Smooth muscle cell (in vitro differentiated cells): ENCODE measurements around the gene HSP90AB1. TPM values are rescaled to one million over a fixed set of nuclear protein-coding genes. Genes with fewer than 3 reads are reported as not detected.

Experiments used
- DNase-seq: peaks from one replicate; lab custom pipeline; 2025; ENCODE audit not compliant: unreplicated experiment; lab: John Stamatoyannopoulos, UW
- H2AFZ ChIP-seq: fragments of 200-600 bp; sonication (generic); 2 replicates; pipeline ENCODE4 v1.6.0; 2016; ENCODE audit warnings: antibody characterized with exemption, low read depth, mild to moderate bottlenecking
- H3F3A ChIP-seq: fragments of 200-600 bp; sonication (generic); 2 replicates; pipeline ENCODE4 v1.6.0; 2017; ENCODE audit warnings: antibody characterized with exemption, low read depth
- H3K27ac ChIP-seq: fragments of 200-600 bp; sonication (generic); 2 replicates; pipeline ENCODE4 v1.5.1; 2016; ENCODE audit warnings: low read depth, mild to moderate bottlenecking
- H3K27me3 ChIP-seq: fragments of 200-600 bp; sonication (generic); 2 replicates; pipeline ENCODE4 v1.6.1; 2016; ENCODE audit warnings: low read depth, mild to moderate bottlenecking
- H3K36me3 ChIP-seq: fragments of 200-600 bp; sonication (generic); 2 replicates; pipeline ENCODE4 v1.5.1; 2016; ENCODE audit warnings: low read depth
- H3K4me1 ChIP-seq: fragments of 200-600 bp; sonication (generic); 2 replicates; pipeline ENCODE4 v1.5.1; 2016; ENCODE audit warnings: low read depth
- H3K4me2 ChIP-seq: fragments of 200-600 bp; sonication (generic); 2 replicates; pipeline ENCODE4 v1.6.0; 2016; ENCODE audit warnings: mild to moderate bottlenecking
- H3K4me3 ChIP-seq: fragments of 200-600 bp; sonication (generic); 2 replicates; pipeline ENCODE4 v1.5.1; 2016; ENCODE audit warnings: mild to moderate bottlenecking
- H3K79me2 ChIP-seq: fragments of 200-600 bp; sonication (generic); 2 replicates; pipeline ENCODE4 v1.6.0; 2016; ENCODE audit warnings: low read depth, mild to moderate bottlenecking
- H3K9ac ChIP-seq: fragments of 200-600 bp; sonication (generic); 2 replicates; pipeline ENCODE4 v1.6.0; 2016; ENCODE audit warnings: low read depth
- H3K9me3 ChIP-seq: fragments of 200-600 bp; sonication (generic); replicated peaks from 2 replicates; pipeline ENCODE4 v1.5.1; 2016; ENCODE audit warnings: low read depth
- H4K20me1 ChIP-seq: fragments of 200-600 bp; sonication (generic); 2 replicates; pipeline ENCODE4 v1.6.0; 2016; ENCODE audit warnings: low read depth
- CTCF ChIP-seq: fragments of 200-600 bp; sonication (generic); IDR thresholded peaks from 2 replicates; pipeline ENCODE4 v1.5.1; 2017; ENCODE audit warnings: borderline replicate concordance, mild to moderate bottlenecking, antibody characterized with exemption; ENCODE audit not compliant: insufficient read depth, poor library complexity, severe bottlenecking
- WGBS: methylation state at CpG from one replicate; pipeline ENCODE4 v1.1.7; 2016; ENCODE audit warnings: low lambda C conversion rate; 5-methylcytosine and 5-hydroxymethylcytosine counted together
- polyA plus RNA-seq: library from polyadenylated mRNA; unstranded; fragments of >200 nt; fragmentation: Nextera tagmentation; extraction: Ambion mirVana; gene quantifications from 2 replicates; pipeline ENCODE4 v1.2.1, GENCODE V29; 2016
- total RNA-seq: library from RNA; depleted of rRNA; stranded (reverse); fragments of >200 nt; gene quantifications from 2 replicates; pipeline ENCODE4 v1.2.3, GENCODE V29; 2014

HSP90AB1 gene
- total and polyA plus RNA-seq, 2 experiments from 2014 or later, result 408 to 736 TPM

GRCh38 chr6:44214307-44214706 lies 32.6 kb upstream of the HSP90AB1 start:
- no peak for DNase-seq
- H3K9ac ChIP-seq, result no peak overlapping the region
- no peak overlapping the region for H2AFZ ChIP-seq
- 94% methylated on average over 6 of the region's 6 CpGs for WGBS
- no peaks in the 10 kb centered on the region for H4K20me1 ChIP-seq
- H3K79me2 ChIP-seq, result no peaks in the 10 kb centered on the region
- no peak overlapping the region for H3K27ac ChIP-seq
- no peak for TF ChIP-seq CTCF
- no peak overlapping the region for H3K4me2 ChIP-seq
- H3K9me3 ChIP-seq, result no peaks in the 10 kb centered on the region
- no peaks in the 10 kb centered on the region for H3K27me3 ChIP-seq
- no peaks in the 10 kb centered on the region for H3K36me3 ChIP-seq
- no peak overlapping the region for H3K4me3 ChIP-seq
- peaks cover 27% of the 10 kb centered on the region for H3K4me1 ChIP-seq
- H3F3A ChIP-seq, result peaks cover 3% of the 10 kb centered on the region

DNA sequence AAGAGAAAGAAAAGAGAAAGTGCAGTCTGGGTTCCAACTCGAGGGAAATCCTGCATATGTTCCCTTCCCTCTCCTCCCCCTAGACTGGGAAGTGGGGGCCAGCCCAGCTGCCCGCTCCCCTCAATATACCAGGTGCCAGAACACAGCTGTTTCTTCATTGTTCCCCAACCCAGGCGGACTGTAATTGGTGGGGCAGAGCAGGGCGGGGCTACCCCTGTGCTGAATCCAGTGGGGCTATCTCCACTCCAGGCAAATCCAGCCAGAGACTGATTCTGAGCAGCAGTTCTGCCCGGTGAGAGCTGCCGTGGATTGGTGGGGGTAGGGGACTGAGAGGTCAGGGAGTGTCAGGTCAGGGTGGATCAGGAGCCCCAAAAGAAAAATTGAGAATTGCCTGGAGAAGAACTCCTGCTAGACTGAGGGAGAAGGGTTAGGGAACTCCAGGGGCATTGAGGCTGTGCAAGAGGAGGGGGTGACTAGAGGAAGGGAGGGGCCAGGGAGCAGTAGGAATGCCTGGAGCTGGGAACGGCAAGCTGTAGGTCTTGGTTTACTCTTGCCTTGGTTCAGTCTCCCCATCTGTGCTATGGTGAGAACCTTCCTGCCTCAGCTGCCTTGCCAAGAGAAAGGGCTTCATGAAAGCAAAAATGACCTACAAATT lies 30.1 kb upstream of the HSP90AB1 start, which contains the start of gene MYMX:
MYMX (plus strand) TSS at position 250 of the 655 bp plus-strand sequence. CDS start 546 bp downstream, outside the sequence.
- DNase-seq, result no peak
- Histone ChIP-seq H3K4me3 (no peak within 1 kb of the TSS), H3K4me1 (peaks cover 31% of the 10 kb centered on the region), H3K27me3 (no peaks in the 10 kb centered on the region), H3K79me2 (no peaks in the 10 kb centered on the region), H3K9ac (no peak within 1 kb of the TSS), H4K20me1 (no peaks in the 10 kb centered on the region), H3K4me2 (no peak within 1 kb of the TSS), H3K27ac (no peak within 1 kb of the TSS), H3F3A (peaks cover 9% of the 10 kb centered on the region), H3K9me3 (no peaks in the 10 kb centered on the region), H3K36me3 (no peaks in the 10 kb centered on the region), H2AFZ (no peak within 1 kb of the TSS)
- TF ChIP-seq CTCF, result no peak
- 47% methylated on average over 7 of the region's 7 CpGs for WGBS

DNA sequence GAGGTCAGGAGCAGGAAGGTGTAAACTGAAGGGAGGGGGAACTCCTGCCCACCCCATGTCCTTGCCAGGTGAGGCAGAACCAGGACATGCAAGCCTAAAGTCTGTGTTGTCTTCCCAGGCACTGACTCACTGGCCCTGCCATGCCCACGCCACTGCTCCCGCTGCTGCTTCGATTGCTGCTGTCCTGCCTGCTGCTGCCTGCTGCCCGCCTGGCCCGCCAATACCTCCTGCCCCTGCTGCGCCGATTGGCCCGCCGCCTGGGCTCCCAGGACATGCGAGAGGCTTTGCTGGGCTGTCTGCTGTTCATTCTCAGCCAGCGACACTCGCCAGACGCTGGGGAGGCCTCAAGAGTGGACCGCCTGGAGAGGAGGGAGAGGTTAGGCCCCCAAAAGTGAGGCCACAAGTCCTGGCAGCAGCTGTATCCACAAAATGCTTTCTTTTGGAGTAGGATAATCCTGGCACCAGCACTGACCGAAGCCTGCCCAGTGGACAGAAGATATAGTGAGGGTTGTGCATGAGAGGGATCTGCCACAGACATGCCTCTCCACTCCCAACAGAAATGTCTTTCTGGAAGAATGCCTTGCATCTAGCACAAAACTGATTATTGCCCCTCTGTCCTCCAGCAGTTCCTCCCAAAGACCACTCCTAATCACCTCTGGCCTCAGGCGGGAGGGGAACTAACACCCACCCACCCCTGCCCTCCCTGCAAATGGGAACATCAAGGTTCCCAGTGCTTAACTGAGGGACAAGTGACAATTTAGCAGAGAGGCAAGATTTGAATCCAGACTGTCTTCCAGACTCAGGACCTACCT lies 29.4 kb upstream of the HSP90AB1 start:
- Histone ChIP-seq H3K79me2 (no peaks in the 10 kb centered on the region), H2AFZ (no peak overlapping the region), H3K27me3 (no peaks in the 10 kb centered on the region), H4K20me1 (no peaks in the 10 kb centered on the region), H3K36me3 (no peaks in the 10 kb centered on the region), H3K4me2 (no peak overlapping the region), H3K9me3 (no peaks in the 10 kb centered on the region), H3K4me1 (peaks cover 37% of the 10 kb centered on the region), H3K27ac (no peak overlapping the region), H3F3A (peaks cover 9% of the 10 kb centered on the region), H3K4me3 (no peak overlapping the region), H3K9ac (no peak overlapping the region)
- WGBS, result 29% methylated on average over 16 of the region's 16 CpGs
- TF ChIP-seq CTCF, result no peak
- peak; percentile 17 for DNase-seq
